CD4-positive, alpha-beta memory T cell (primary cell): ENCODE results near the gene ATP6V1E1. TPM values are rescaled to one million over a fixed set of nuclear protein-coding genes. Genes with fewer than 3 reads are reported as not detected.
"Not testable (repeated sequence)": the region's sequence is repeated elsewhere in the genome, so short reads cannot be mapped to it uniquely, and the experiment has no call there.

ENCODE experiments used
- CTCF ChIA-PET: fragments of 350-600 bp; sonication (Branson Sonifier 250); formaldehyde crosslinking; loops from one replicate; lab custom pipeline; 2021; ENCODE audit warnings: inconsistent platforms; ENCODE audit not compliant: partially characterized antibody; lab: Charles Lee
- POLR2A ChIA-PET: fragments of 350-600 bp; sonication (Branson Sonifier 250); formaldehyde crosslinking; loops from one replicate; lab custom pipeline; 2021; ENCODE audit not compliant: partially characterized antibody; lab: Charles Lee
- DNase-seq, 5 donors: peaks; one replicate each; pipeline versions ENCODE4 v3.0.0 to v3.0.0-alpha.2; 2020 to 2022; ENCODE audit warnings: mixed read lengths in 1 of 5
- H3K27ac ChIP-seq: one replicate; pipeline ENCODE4 v1.7.0; 2013; ENCODE audit warnings: low read depth, low read length
- H3K27me3 ChIP-seq: 2 replicates; pipeline ENCODE4 v1.7.0; 2013; ENCODE audit warnings: mild to moderate bottlenecking, low read length, moderate library complexity; ENCODE audit not compliant: insufficient read depth
- H3K36me3 ChIP-seq: 2 replicates; pipeline ENCODE4 v1.7.0; 2013; ENCODE audit warnings: mild to moderate bottlenecking, low read length, moderate library complexity; ENCODE audit not compliant: insufficient read depth
- H3K4me1 ChIP-seq: 2 replicates; pipeline ENCODE4 v1.7.0; 2013; ENCODE audit warnings: mild to moderate bottlenecking, low read length, moderate library complexity; ENCODE audit not compliant: insufficient read depth
- H3K4me3 ChIP-seq, 2 donors: one replicate each; pipeline ENCODE4 v1.7.0; 2013; ENCODE audit warnings: low read length in 2 of 2, mild to moderate bottlenecking in 1 of 2
- H3K9me3 ChIP-seq, 2 donors: one replicate each; pipeline ENCODE4 v1.7.0; 2013; ENCODE audit warnings: low read length in 2 of 2, control low read depth in 1 of 2; ENCODE audit not compliant: control insufficient read depth in 1 of 2
- H3K27ac Mint-ChIP-seq, 7 donors: one replicate each; pipeline ENCODE4 v1.8.0; 2020 to 2021; ENCODE audit warnings: mixed read lengths in 7 of 7, mild to moderate bottlenecking in 6 of 7, inconsistent platforms in 3 of 7, moderate library complexity in 3 of 7
- H3K27me3 Mint-ChIP-seq, 2 donors: one replicate each; pipeline ENCODE4 v1.8.0; 2020 to 2021; ENCODE audit warnings: mixed read lengths in 2 of 2
- H3K36me3 Mint-ChIP-seq, 2 donors: one replicate each; pipeline ENCODE4 v1.8.0; 2020 to 2021; ENCODE audit warnings: mixed read lengths in 2 of 2, inconsistent platforms in 1 of 2, mild to moderate bottlenecking in 1 of 2
- H3K4me1 Mint-ChIP-seq, 4 donors: one replicate each; pipeline ENCODE4 v1.8.0; 2020 to 2021; ENCODE audit warnings: mixed read lengths in 4 of 4, mild to moderate bottlenecking in 1 of 4
- H3K4me3 Mint-ChIP-seq, 8 donors: one replicate each; pipeline ENCODE4 v1.8.0; 2020 to 2021; ENCODE audit warnings: mixed read lengths in 8 of 8, mild to moderate bottlenecking in 7 of 8, moderate library complexity in 6 of 8, inconsistent platforms in 3 of 8
- H3K9me3 Mint-ChIP-seq, 8 donors: one replicate each; pipeline ENCODE4 v1.8.0; 2020 to 2021; ENCODE audit warnings: mixed read lengths in 8 of 8, mild to moderate bottlenecking in 5 of 8, inconsistent platforms in 3 of 8, moderate library complexity in 1 of 8
- intact Hi-C: fragments of 100-400 bp; cut with micrococcal nuclease; formaldehyde crosslinking; loops from one replicate; pipeline ENCODE4 v1.15.1; 2023
- polyA plus RNA-seq, 2 donors: library from polyadenylated mRNA; unstranded; fragments of 300-500 nt; fragmentation: Illumina TruSeq; gene quantifications; one replicate each; pipeline ENCODE4 v1.2.3, GENCODE V29; 2021
- total RNA-seq, 2 experiments: library from RNA; stranded (reverse); gene quantifications; one replicate each; pipeline ENCODE4 v1.2.3, GENCODE V29; 2021

ATP6V1E1 gene
- total and polyA plus RNA-seq, 4 experiments from 2014 or later = 88.0 to 130 (median 107) TPM

DNA sequence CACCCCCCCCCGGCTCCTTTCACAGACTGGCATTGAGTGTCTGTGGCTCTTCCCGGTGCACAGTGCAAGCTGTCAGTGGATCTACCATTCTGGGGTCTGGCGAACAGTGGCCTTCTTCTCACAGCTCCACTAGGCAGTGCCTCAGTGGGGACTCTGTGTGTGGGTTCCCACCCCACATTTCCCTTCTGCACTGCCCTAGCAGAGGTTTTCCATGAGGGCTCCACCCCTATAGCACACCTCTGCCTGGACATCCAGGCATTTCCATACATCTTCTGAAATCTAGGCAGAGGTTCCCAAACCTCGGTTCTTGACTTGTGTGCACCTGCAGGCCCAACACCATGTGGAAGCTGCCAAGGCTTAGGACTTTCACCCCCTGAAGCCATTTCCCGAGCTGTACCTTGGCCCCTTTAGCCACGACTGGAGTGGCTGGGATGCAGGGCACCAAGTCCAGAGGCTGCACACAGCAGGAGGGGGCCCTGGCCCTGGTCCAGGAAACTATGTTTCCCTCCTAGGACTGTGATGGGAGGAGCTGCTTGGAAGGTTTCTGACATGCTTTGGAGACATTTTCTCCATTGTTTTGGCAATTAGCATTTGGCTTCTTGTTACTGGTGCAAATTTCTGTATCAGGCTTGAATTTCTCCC is 36.0 kb upstream of the ATP6V1E1 start:
- intact Hi-C loops = no loop called here
- no peak overlapping the region for H3K27ac Mint-ChIP-seq
- peaks cover 37 to 38% of the 10 kb centered on the region in 2 donors for H3K36me3 Mint-ChIP-seq
- H3K36me3 ChIP-seq = peaks cover 17% of the 10 kb centered on the region
- peaks cover 0 to 11% (median 0%) of the 10 kb centered on the region in 8 donors for H3K9me3 Mint-ChIP-seq
- H3K4me1 Mint-ChIP-seq = peaks cover 0 to 11% (median 3%) of the 10 kb centered on the region in 4 donors
- H3K27me3 ChIP-seq = no peaks in the 10 kb centered on the region
- no peaks in the 10 kb centered on the region for H3K9me3 ChIP-seq
- no peak overlapping the region for H3K4me3 Mint-ChIP-seq
- no peaks in the 10 kb centered on the region for H3K27me3 Mint-ChIP-seq
- H3K27ac ChIP-seq = no peak overlapping the region
- no peaks in the 10 kb centered on the region for H3K4me1 ChIP-seq
- no peak for DNase-seq
- no peak overlapping the region for H3K4me3 ChIP-seq
- ChIA-PET CTCF (no interaction called here), POLR2A (no interaction called here)

- intact Hi-C loops = no loop called here
- no peak overlapping the region for H3K27ac ChIP-seq
- no peaks in the 10 kb centered on the region for H3K36me3 ChIP-seq
- Mint-ChIP-seq H3K36me3 (peaks cover 4 to 22% of the 10 kb centered on the region in 2 donors), H3K4me3 (no peak overlapping the region), H3K27ac (no peak overlapping the region), H3K27me3 (no peaks in the 10 kb centered on the region), H3K9me3 (no peaks in the 10 kb centered on the region), H3K4me1 (peaks cover 0 to 6% (median 1%) of the 10 kb centered on the region in 4 donors)
- ChIA-PET POLR2A (no interaction called here), CTCF (no interaction called here)
- DNase-seq = no peak
- no peak overlapping the region for H3K4me3 ChIP-seq
- H3K4me1 ChIP-seq = no peaks in the 10 kb centered on the region
- H3K27me3 ChIP-seq = no peaks in the 10 kb centered on the region
- no peaks in the 10 kb centered on the region for H3K9me3 ChIP-seq
Measured at GRCh38 chr22:17656870-17657395, 28.4 kb upstream of the ATP6V1E1 start.

- H3K4me1 Mint-ChIP-seq = peaks cover 0 to 6% (median 1%) of the 10 kb centered on the region in 4 donors
- no peaks in the 10 kb centered on the region for H3K9me3 Mint-ChIP-seq
- H3K4me3 Mint-ChIP-seq = no peak overlapping the region
- DNase-seq = no peak
- no peaks in the 10 kb centered on the region for H3K4me1 ChIP-seq
- H3K27ac Mint-ChIP-seq = peak overlapping the region in 1 of 7 donors; percentile 60
- peaks cover 4 to 17% of the 10 kb centered on the region in 2 donors for H3K36me3 Mint-ChIP-seq
- H3K4me3 ChIP-seq = no peak overlapping the region
- ChIA-PET CTCF (no interaction called here), POLR2A (interaction anchor here (1.5 kb wide), 1 partner anchor 16 kb away, joined by 5 read pairs; the partner anchor contains the start of gene BCL2L13)
- H3K27me3 ChIP-seq = no peaks in the 10 kb centered on the region
- no peaks in the 10 kb centered on the region for H3K36me3 ChIP-seq
- H3K27me3 Mint-ChIP-seq = no peaks in the 10 kb centered on the region
- no peaks in the 10 kb centered on the region for H3K9me3 ChIP-seq
- no peak overlapping the region for H3K27ac ChIP-seq
- intact Hi-C loops = no loop called here
Measured at GRCh38 chr22:17655289-17655688, 26.7 kb upstream of the ATP6V1E1 start.

DNA sequence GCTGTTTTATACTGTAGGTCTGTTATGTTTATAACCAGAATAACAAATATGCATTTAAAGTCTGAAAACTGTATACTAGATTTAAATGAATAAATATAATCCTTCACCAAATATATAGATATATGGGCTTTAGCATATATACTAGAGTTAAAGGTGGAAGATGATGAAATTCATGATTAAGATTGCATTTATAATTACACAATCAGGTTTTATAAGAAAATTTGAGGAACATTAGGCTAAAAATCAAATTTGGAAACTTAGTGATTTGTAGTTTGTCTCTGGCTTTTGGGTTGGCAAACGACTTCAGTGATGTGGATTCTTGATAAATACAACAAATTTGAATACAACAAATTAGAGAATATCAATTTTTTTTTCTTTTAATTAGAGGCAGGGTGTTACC is 20.0 kb upstream of the ATP6V1E1 start:
- intact Hi-C loops = no loop called here
- no peaks in the 10 kb centered on the region for H3K9me3 Mint-ChIP-seq
- Histone ChIP-seq H3K27me3 (no peaks in the 10 kb centered on the region), H3K9me3 (no peaks in the 10 kb centered on the region), H3K36me3 (no peaks in the 10 kb centered on the region), H3K4me1 (no peaks in the 10 kb centered on the region), H3K27ac (no peak overlapping the region), H3K4me3 (no peak overlapping the region)
- POLR2A ChIA-PET = interaction anchor here (1.5 kb wide), 1 partner anchor 10 kb away, joined by 6 read pairs; the partner anchor contains the start of gene BCL2L13
- H3K4me3 Mint-ChIP-seq = no peak overlapping the region
- DNase-seq = no peak
- H3K27me3 Mint-ChIP-seq = no peaks in the 10 kb centered on the region
- peaks cover 4 to 14% (median 7%) of the 10 kb centered on the region in 4 donors for H3K4me1 Mint-ChIP-seq
- no peaks in the 10 kb centered on the region for H3K36me3 Mint-ChIP-seq
- no peak overlapping the region for H3K27ac Mint-ChIP-seq
- CTCF ChIA-PET = no interaction called here

DNA sequence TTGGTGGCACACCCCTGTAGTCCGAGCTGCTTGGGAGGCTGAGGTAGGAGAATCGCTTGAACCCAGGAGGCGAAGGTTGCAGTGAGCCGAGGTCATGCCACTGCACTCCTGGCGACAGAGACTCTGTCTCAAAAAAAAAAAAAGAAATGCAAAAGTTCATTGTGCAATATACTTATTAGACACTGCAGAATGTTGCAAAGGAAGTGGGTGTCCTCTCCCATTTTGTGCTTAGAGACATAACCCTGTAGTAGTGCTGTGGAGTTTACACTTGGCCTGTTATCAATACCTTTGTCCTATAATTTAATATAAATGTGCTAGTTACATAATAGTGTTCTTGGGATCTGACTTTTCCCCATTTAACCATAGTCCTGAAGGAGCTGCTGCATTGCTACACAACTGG is 19.4 kb upstream of the ATP6V1E1 start:
- Mint-ChIP-seq H3K36me3 (peaks cover under 1% of the 10 kb centered on the region in 2 donors), H3K27ac (no peak overlapping the region), H3K4me3 (no peak overlapping the region), H3K27me3 (no peaks in the 10 kb centered on the region), H3K9me3 (no peaks in the 10 kb centered on the region), H3K4me1 (peaks cover 2 to 14% (median 7%) of the 10 kb centered on the region in 4 donors)
- no peak overlapping the region for H3K27ac ChIP-seq
- ChIA-PET POLR2A (interaction anchor here (1.5 kb wide), 1 partner anchor 9 kb away, joined by 6 read pairs; the partner anchor contains the start of gene BCL2L13), CTCF (no interaction called here)
- H3K4me1 ChIP-seq = no peaks in the 10 kb centered on the region
- H3K4me3 ChIP-seq = no peak overlapping the region
- no peaks in the 10 kb centered on the region for H3K9me3 ChIP-seq
- no peaks in the 10 kb centered on the region for H3K27me3 ChIP-seq
- intact Hi-C loops = no loop called here
- DNase-seq = no peak
- no peaks in the 10 kb centered on the region for H3K36me3 ChIP-seq

DNA sequence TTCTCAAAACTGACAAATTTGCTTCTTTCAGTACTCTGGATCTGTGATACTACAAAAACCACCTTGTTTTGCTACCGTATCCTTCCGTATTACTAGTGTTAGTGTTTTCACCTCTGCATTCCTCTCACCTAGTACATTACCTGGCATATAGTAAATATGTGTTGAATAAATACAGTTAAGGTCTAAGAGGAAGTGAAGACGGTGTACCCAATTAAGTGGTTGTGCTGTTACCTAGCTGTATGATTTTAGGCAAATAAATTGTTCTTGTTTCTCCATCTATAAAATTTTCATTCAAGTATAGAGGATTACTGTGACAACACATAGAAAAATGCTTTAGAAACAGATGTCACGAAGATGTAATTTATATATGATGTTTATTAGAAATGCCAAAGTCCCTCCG is 18.9 kb upstream of the ATP6V1E1 start:
- no peak overlapping the region for H3K4me3 ChIP-seq
- H3K27me3 ChIP-seq = no peaks in the 10 kb centered on the region
- CTCF ChIA-PET = no interaction called here
- Mint-ChIP-seq H3K4me3 (no peak overlapping the region), H3K36me3 (peaks cover 4% of the 10 kb centered on the region in 2 donors), H3K4me1 (peaks cover 4 to 14% (median 10%) of the 10 kb centered on the region in 4 donors), H3K27me3 (no peaks in the 10 kb centered on the region), H3K9me3 (no peaks in the 10 kb centered on the region), H3K27ac (peak overlapping the region in 1 of 7 donors; percentile 32)
- POLR2A ChIA-PET = interaction anchor here (1.5 kb wide), 1 partner anchor 9 kb away, joined by 6 read pairs; the partner anchor contains the start of gene BCL2L13
- H3K4me1 ChIP-seq = no peaks in the 10 kb centered on the region
- no peak overlapping the region for H3K27ac ChIP-seq
- intact Hi-C loops = no loop called here
- no peaks in the 10 kb centered on the region for H3K36me3 ChIP-seq
- no peaks in the 10 kb centered on the region for H3K9me3 ChIP-seq
- DNase-seq = no peak

DNA sequence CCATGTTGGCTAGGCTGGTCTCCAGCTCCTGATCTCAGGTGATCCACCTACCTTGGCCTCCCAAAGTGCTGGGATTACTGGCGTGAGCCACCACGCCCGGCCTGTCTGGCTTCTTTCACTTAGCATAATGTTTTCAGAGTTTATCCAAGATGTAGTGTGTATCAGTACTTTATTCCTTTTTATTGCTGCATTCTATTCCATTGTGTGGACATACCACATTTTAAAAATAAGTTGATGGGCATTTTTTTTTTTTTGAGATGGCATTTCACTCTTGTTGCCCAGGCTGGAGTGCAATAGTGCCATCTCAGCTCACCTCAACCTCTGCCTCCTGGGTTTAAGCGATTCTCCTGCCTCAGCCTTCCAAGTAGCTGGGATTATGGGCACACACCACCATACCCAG is 13.8 kb upstream of the ATP6V1E1 start:
- H3K36me3 Mint-ChIP-seq = peaks cover 4 to 22% of the 10 kb centered on the region in 2 donors
- intact Hi-C loops, H3K36me3 ChIP-seq, H3K9me3 Mint-ChIP-seq, H3K27ac ChIP-seq, H3K4me3 ChIP-seq, H3K27me3 Mint-ChIP-seq, H3K9me3 ChIP-seq, DNase-seq, POLR2A ChIA-PET, H3K27me3 ChIP-seq: not testable (repeated sequence)
- peaks cover 23% of the 10 kb centered on the region for H3K4me1 ChIP-seq
- H3K4me1 Mint-ChIP-seq = peaks cover 20 to 48% (median 27%) of the 10 kb centered on the region in 4 donors
- H3K27ac Mint-ChIP-seq = peak overlapping the region in 2 of 7 donors; percentile 10 to 92
- peak overlapping the region in 1 of 8 donors; percentile 25 for H3K4me3 Mint-ChIP-seq
- CTCF ChIA-PET = interaction anchor here (0.9 kb wide), 1 partner anchor 434 kb away, joined by 3 read pairs; no protein-coding TSS in a partner anchor
